ENCODE measurements around the gene MAGEF1.

MAGEF1 gene

GRCh38 chr3:184715943-184716621, 4.2 kb upstream of the MAGEF1 start:
- TF ChIP-seq CTCF (IDR thresholded peaks at IDR 0.05), result no peak

- no peak for TF ChIP-seq CTCF (IDR thresholded peaks at IDR 0.05)
Observed at GRCh38 chr3:184713521-184713920, 1.7 kb upstream of the MAGEF1 start.

- no peak for TF ChIP-seq CTCF (IDR thresholded peaks at IDR 0.05)
Observed at GRCh38 chr3:184713040-184713355, 1.1 kb upstream of the MAGEF1 start.

GRCh38 chr3:184712248-184713039, 580 bp upstream of the MAGEF1 start:
- TF ChIP-seq CTCF (IDR thresholded peaks at IDR 0.05), result no peak

- TF ChIP-seq CTCF (IDR thresholded peaks at IDR 0.05), result no peak
Observed at GRCh38 chr3:184710870-184711492, 883 bp downstream of the MAGEF1 start.

GRCh38 chr3:184703657-184704056, 8.2 kb downstream of the MAGEF1 start:
- no peak for TF ChIP-seq CTCF (IDR thresholded peaks at IDR 0.05)

- no peak for TF ChIP-seq CTCF (IDR thresholded peaks at IDR 0.05)
Observed at GRCh38 chr3:184700759-184701158, 11.1 kb downstream of the MAGEF1 start.
